ENCODE results near the gene GABRD.

DNA sequence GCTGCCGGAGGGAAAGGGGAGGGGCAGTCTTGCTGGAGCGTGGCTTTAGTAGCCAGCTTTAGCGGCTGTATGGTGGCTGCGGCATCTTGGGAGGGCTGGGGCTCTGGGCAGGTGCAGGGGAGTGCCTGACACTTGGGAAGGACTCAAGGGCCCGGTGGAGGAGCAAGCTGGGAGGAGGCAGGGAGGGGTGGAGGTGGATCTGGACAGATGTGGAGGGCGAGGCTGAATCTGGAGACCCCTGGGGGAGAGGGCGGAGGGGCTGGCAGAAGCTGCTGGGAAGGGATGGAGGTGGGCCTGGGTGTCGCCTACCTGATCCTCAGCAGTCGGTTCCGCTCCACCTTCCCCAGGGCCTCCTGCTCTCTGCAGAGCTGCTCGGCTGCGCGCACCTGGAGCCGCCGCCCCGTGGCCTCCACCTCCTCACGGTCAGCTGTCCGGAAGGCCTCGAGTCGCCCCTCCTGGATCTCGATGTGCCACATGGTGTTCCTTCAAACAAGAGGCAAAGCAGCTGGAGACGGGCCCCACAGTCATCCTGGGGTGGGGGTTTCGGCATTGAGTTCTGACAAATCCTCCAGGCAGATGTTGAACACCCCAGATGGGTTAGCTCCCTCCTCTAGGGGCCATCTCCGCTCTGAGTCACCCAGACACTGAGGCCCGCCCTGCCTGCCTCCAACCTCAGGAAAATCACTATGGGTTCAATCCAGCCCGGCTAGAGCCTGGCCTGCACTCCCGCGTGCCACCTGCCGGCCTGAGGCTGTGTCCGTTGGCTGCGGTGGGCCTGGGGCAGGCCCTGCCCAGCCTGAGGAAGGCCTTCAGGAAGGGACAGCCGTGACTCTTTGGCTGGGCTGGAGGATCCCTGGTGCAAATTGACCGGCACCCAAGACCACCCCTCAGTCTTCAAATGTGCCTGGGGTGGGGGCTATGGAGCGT lies 45.2 kb upstream of the GABRD start:
- TF ChIP-seq, protein P1, sequence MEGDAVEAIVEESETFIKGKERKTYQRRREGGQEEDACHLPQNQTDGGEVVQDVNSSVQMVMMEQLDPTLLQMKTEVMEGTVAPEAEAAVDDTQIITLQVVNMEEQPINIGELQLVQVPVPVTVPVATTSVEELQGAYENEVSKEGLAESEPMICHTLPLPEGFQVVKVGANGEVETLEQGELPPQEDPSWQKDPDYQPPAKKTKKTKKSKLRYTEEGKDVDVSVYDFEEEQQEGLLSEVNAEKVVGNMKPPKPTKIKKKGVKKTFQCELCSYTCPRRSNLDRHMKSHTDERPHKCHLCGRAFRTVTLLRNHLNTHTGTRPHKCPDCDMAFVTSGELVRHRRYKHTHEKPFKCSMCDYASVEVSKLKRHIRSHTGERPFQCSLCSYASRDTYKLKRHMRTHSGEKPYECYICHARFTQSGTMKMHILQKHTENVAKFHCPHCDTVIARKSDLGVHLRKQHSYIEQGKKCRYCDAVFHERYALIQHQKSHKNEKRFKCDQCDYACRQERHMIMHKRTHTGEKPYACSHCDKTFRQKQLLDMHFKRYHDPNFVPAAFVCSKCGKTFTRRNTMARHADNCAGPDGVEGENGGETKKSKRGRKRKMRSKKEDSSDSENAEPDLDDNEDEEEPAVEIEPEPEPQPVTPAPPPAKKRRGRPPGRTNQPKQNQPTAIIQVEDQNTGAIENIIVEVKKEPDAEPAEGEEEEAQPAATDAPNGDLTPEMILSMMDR (IDR thresholded peaks at IDR 0.05; ENCODE audit: borderline replicate concordance, extremely low read depth, low read length, poor library complexity, severe bottlenecking) = no peak
- TF ChIP-seq EZH2 (IDR thresholded peaks at IDR 0.05; ENCODE audit: borderline replicate concordance, low read depth, low read length, severe bottlenecking) = no peak
